Keratinocyte (primary cell): ENCODE data around the gene MAGI3. TPM values are rescaled to one million over a fixed set of nuclear protein-coding genes. Genes with fewer than 3 reads are reported as not detected.

Source experiments
- DNase-seq: peaks from one replicate; pipeline ENCODE4 v3.0.0-alpha.2; 2011; ENCODE audit warnings: low read depth, missing footprints, low spot score
- FAIRE-seq: peaks from 2 replicates; lab custom pipeline; 2011; peaks lifted over from hg19 to GRCh38; lab: Jason Lieb, UNC
- H2AFZ ChIP-seq: 2 replicates; pipeline ENCODE4 v1.6.0; 2012; ENCODE audit warnings: low read length, control low read depth, inconsistent platforms; ENCODE audit not compliant: control insufficient read depth
- H3K27ac ChIP-seq: 2 replicates; pipeline ENCODE4 v1.5.1; 2011; ENCODE audit warnings: low read length; ENCODE audit not compliant: control insufficient read depth, insufficient read depth
- H3K27me3 ChIP-seq: 3 replicates; pipeline ENCODE4 v1.6.0; 2011; ENCODE audit warnings: low read length; ENCODE audit not compliant: control insufficient read depth, insufficient read depth; ENCODE audit errors: extremely low read depth
- H3K36me3 ChIP-seq, 2 experiments: 2 replicates in 1 of 2; 3 replicates in 1 of 2; pipeline ENCODE4 v1.5.1; 2011; ENCODE audit warnings: low read length in 2 of 2, mild to moderate bottlenecking in 1 of 2; ENCODE audit not compliant: control insufficient read depth in 2 of 2, insufficient read depth in 2 of 2; ENCODE audit errors: extremely low read depth in 1 of 2
- H3K4me1 ChIP-seq: 3 replicates; pipeline ENCODE4 v1.5.1; 2011; ENCODE audit warnings: low read length; ENCODE audit not compliant: control insufficient read depth, insufficient read depth; ENCODE audit errors: extremely low read depth
- H3K4me2 ChIP-seq: 3 replicates; pipeline ENCODE4 v1.6.0; 2011; ENCODE audit warnings: low read depth, low read length; ENCODE audit not compliant: control insufficient read depth, insufficient read depth; ENCODE audit errors: extremely low read depth
- H3K4me3 ChIP-seq, 3 experiments: fragments of 200-600 bp in 1 of 3; sonication (generic) in 1 of 3; 2 replicates in 2 of 3; 3 replicates in 1 of 3; pipeline ENCODE4 v1.5.1; 2011 to 2016; ENCODE audit warnings: low read length in 3 of 3, mild to moderate bottlenecking in 3 of 3, control low read depth in 2 of 3, inconsistent platforms in 1 of 3, low read depth in 1 of 3, mixed read lengths in 1 of 3, mixed run types in 1 of 3, moderate library complexity in 1 of 3; ENCODE audit not compliant: control insufficient read depth in 2 of 3, insufficient read depth in 2 of 3; ENCODE audit errors: extremely low read depth in 1 of 3
- H3K79me2 ChIP-seq: 2 replicates; pipeline ENCODE4 v1.6.0; 2012; ENCODE audit warnings: low read length; ENCODE audit not compliant: control insufficient read depth, insufficient read depth
- H3K9ac ChIP-seq: 3 replicates; pipeline ENCODE4 v1.6.0; 2011; ENCODE audit warnings: low read length; ENCODE audit not compliant: control insufficient read depth, insufficient read depth; ENCODE audit errors: extremely low read depth
- H3K9me1 ChIP-seq: 3 replicates; pipeline ENCODE4 v1.6.0; 2011; ENCODE audit warnings: low read length; ENCODE audit not compliant: control insufficient read depth, insufficient read depth; ENCODE audit errors: extremely low read depth
- H3K9me3 ChIP-seq: 2 replicates; pipeline ENCODE4 v1.5.1; 2012; ENCODE audit warnings: low read depth, low read length; ENCODE audit not compliant: control insufficient read depth
- H4K20me1 ChIP-seq: 3 replicates; pipeline ENCODE4 v1.6.0; 2011; ENCODE audit warnings: low read length; ENCODE audit not compliant: control insufficient read depth, insufficient read depth; ENCODE audit errors: extremely low read depth
- CTCF ChIP-seq, 3 experiments: IDR thresholded peaks in 1 of 3; conservative IDR thresholded peaks in 1 of 3; optimal IDR thresholded peaks in 1 of 3; 2 replicates in 2 of 3; 3 replicates in 1 of 3; pipeline versions ENCODE3 to v1.5.1; 2011; ENCODE audit warnings: low read length in 3 of 3, mild to moderate bottlenecking in 3 of 3, moderate library complexity in 2 of 3, control low read depth in 1 of 3, inconsistent platforms in 1 of 3; ENCODE audit not compliant: insufficient read depth in 2 of 3; ENCODE audit errors: extremely low read depth in 1 of 3
- EZH2 ChIP-seq: IDR thresholded peaks from one replicate; pipeline ENCODE4 v1.6.1; 2012; ENCODE audit warnings: inconsistent platforms, mild to moderate bottlenecking, low read length, moderate library complexity
- dilution Hi-C: fragments of 300-500 bp; cut with MboI; formaldehyde crosslinking; loops from one replicate; pipeline ENCODE4 v1.7.0; 2020; ENCODE audit warnings: low sequenced_read_pairs; ENCODE audit not compliant: extremely low pct_ligation_motif_present
- polyA plus RNA-seq, 5 experiments: library from polyadenylated mRNA; depleted of rRNA in 3 of 5; stranded (reverse) in 3 of 5; stranded (forward) in 1 of 5; unstranded in 1 of 5; fragments of >200 nt; gene quantifications; 1 replicate in 1 of 5; 2 replicates in 3 of 5; 3 replicates in 1 of 5; pipeline versions ENCODE4 v1.2.1 to v1.2.3, GENCODE V29; 2011 to 2012; ENCODE audit warnings: missing spikeins in 2 of 5, low read depth in 1 of 5, low replicate concordance in 1 of 5

MAGI3 gene
- polyA plus RNA-seq, 1 donor (not counting 4 experiments of a cell fraction or from before 2014, with no cell fraction given) = 3.2 TPM

GRCh38 chr1:113369699-113370098, 20.6 kb upstream of the MAGI3 start:
- Histone ChIP-seq H2AFZ (no peak overlapping the region), H3K36me3 (no peaks in the 10 kb centered on the region), H3K9me3 (no peaks in the 10 kb centered on the region), H3K4me2 (no peak overlapping the region), H3K27me3 (no peaks in the 10 kb centered on the region), H3K4me3 (no peak overlapping the region), H4K20me1 (no peaks in the 10 kb centered on the region), H3K4me1 (no peaks in the 10 kb centered on the region), H3K9ac (no peak overlapping the region), H3K79me2 (no peaks in the 10 kb centered on the region), H3K9me1 (no peaks in the 10 kb centered on the region), H3K27ac (no peak overlapping the region)
- FAIRE-seq (no peak), DNase-seq (no peak)
- dilution Hi-C loops = no loop called here
- TF ChIP-seq CTCF (optimal IDR thresholded peaks at IDR 0.05 in 1 of 3, IDR thresholded peaks at IDR 0.05 in 1 of 3, conservative IDR thresholded peaks at IDR 0.05 in 1 of 3; ENCODE audit: extremely low read depth in 1 of 3, insufficient read depth in 2 of 3, low read length in 3 of 3) (no peak), EZH2 (no peak)

- no peak for DNase-seq
- Histone ChIP-seq H2AFZ (no peak overlapping the region), H3K4me1 (no peaks in the 10 kb centered on the region), H3K4me2 (no peak overlapping the region), H3K9ac (no peak overlapping the region), H4K20me1 (no peaks in the 10 kb centered on the region), H3K36me3 (no peaks in the 10 kb centered on the region), H3K9me1 (no peaks in the 10 kb centered on the region), H3K79me2 (no peaks in the 10 kb centered on the region), H3K4me3 (no peak overlapping the region), H3K27me3 (no peaks in the 10 kb centered on the region), H3K9me3 (no peaks in the 10 kb centered on the region), H3K27ac (no peak overlapping the region)
- TF ChIP-seq CTCF (optimal IDR thresholded peaks at IDR 0.05 in 1 of 3, IDR thresholded peaks at IDR 0.05 in 1 of 3, conservative IDR thresholded peaks at IDR 0.05 in 1 of 3; ENCODE audit: extremely low read depth in 1 of 3, insufficient read depth in 2 of 3, low read length in 3 of 3) (no peak), EZH2 (no peak)
- FAIRE-seq = no peak
- dilution Hi-C loops = no loop called here
Observed at GRCh38 chr1:113370868-113371267, 19.4 kb upstream of the MAGI3 start.
